Lower leg skin (tissue), 3 donors: ENCODE data around the gene TMEM164.

Experiments
- CTCF ChIP-seq, 3 donors: fragments of 450-650 bp; IDR thresholded peaks; one replicate each; pipeline ENCODE4 v1.5.1; 2016; ENCODE audit warnings: antibody characterized with exemption in 3 of 3, mild to moderate bottlenecking in 3 of 3, moderate library complexity in 2 of 3
- POLR2A ChIP-seq, 2 donors: fragments of 450-650 bp; IDR thresholded peaks; one replicate each; pipeline ENCODE4 v1.6.1; 2016 to 2017; ENCODE audit warnings: antibody characterized with exemption in 2 of 2, mild to moderate bottlenecking in 1 of 2, moderate library complexity in 1 of 2

GRCh38 chrX:110037178-110037577, 34.3 kb downstream of the TMEM164 start:
- TF ChIP-seq POLR2A (IDR thresholded peaks at IDR 0.05) (no peak), CTCF (IDR thresholded peaks at IDR 0.05) (no peak)
